HG03442 (cell line): ENCODE results near the gene KCNK13.
"Not testable (repeated sequence)": the region's sequence is repeated elsewhere in the genome, so short reads cannot be mapped to it uniquely, and the experiment has no call there.

Experiments
- ATAC-seq: cut with Tn5 transposase; IDR thresholded peaks from one replicate; pipeline ENCODE4 v1.9.1; 2021; ENCODE audit warnings: mild to moderate bottlenecking, moderate library complexity; ENCODE audit not compliant: unreplicated experiment

The KCNK13 gene

GRCh38 chr14:90060965-90061684 is 669 bp upstream of the KCNK13 start:
- ATAC-seq = peak; percentile 25

- ATAC-seq = no peak
These were observed 467 bp downstream of the KCNK13 start for GRCh38 chr14:90062127-90062794.

- ATAC-seq = no peak
These were observed 1.2 kb downstream of the KCNK13 start for GRCh38 chr14:90062822-90063539.

- no peak for ATAC-seq
These were observed 10.6 kb downstream of the KCNK13 start for GRCh38 chr14:90072350-90072749.

GRCh38 chr14:90079576-90079975 is 17.8 kb downstream of the KCNK13 start:
- no peak for ATAC-seq

- no peak for ATAC-seq
These were observed 25.6 kb downstream of the KCNK13 start for GRCh38 chr14:90087433-90087832.

- ATAC-seq = no peak
These were observed 26.4 kb downstream of the KCNK13 start for GRCh38 chr14:90088176-90088575.

GRCh38 chr14:90089486-90089885 is 27.7 kb downstream of the KCNK13 start:
- ATAC-seq = not testable (repeated sequence)

- ATAC-seq = no peak
These were observed 29.6 kb downstream of the KCNK13 start for GRCh38 chr14:90091393-90091792.

GRCh38 chr14:90093942-90094595 is 32.3 kb downstream of the KCNK13 start:
- peak; percentile 39 for ATAC-seq

- ATAC-seq = no peak
These were observed 33.3 kb downstream of the KCNK13 start for GRCh38 chr14:90095096-90095495.

GRCh38 chr14:90096566-90096965 is 34.8 kb downstream of the KCNK13 start:
- ATAC-seq = no peak

GRCh38 chr14:90103808-90104207 is 42.0 kb downstream of the KCNK13 start:
- ATAC-seq = no peak

- no peak for ATAC-seq
These were observed 44.0 kb downstream of the KCNK13 start for GRCh38 chr14:90105756-90106155.

GRCh38 chr14:90107789-90108188 is 46.0 kb downstream of the KCNK13 start:
- ATAC-seq = no peak

GRCh38 chr14:90109858-90110257 is 48.1 kb downstream of the KCNK13 start:
- ATAC-seq = no peak

GRCh38 chr14:90111895-90112534 is 50.2 kb downstream of the KCNK13 start:
- ATAC-seq = no peak

GRCh38 chr14:90114554-90114953 is 52.8 kb downstream of the KCNK13 start:
- ATAC-seq = no peak

GRCh38 chr14:90115780-90116179 is 54.0 kb downstream of the KCNK13 start:
- ATAC-seq = no peak

GRCh38 chr14:90116444-90116843 is 54.6 kb downstream of the KCNK13 start:
- ATAC-seq = no peak

- ATAC-seq = no peak
These were observed 56.2 kb downstream of the KCNK13 start for GRCh38 chr14:90118027-90118426.
